Parathyroid adenoma (tissue), 2 donors: ENCODE results near the gene NPC1L1.
A peak's percentile ranks its signal among the peaks of the same experiment; 100 is the strongest.

Experiments
- H2AFZ ChIP-seq: fragments of 300-600 bp; sonication (generic); one replicate; pipeline ENCODE4 v1.7.0; 2017; ENCODE audit warnings: antibody characterized with exemption, mild to moderate bottlenecking
- H3K27ac ChIP-seq: fragments of 300-600 bp; sonication (generic); one replicate; pipeline ENCODE4 v1.7.0; 2017
- H3K27me3 ChIP-seq: fragments of 300-600 bp; sonication (generic); one replicate; pipeline ENCODE4 v1.7.0; 2017; ENCODE audit warnings: low read length; ENCODE audit not compliant: control insufficient read depth, insufficient read depth
- H3K36me3 ChIP-seq: fragments of 300-600 bp; sonication (generic); one replicate; pipeline ENCODE4 v1.7.0; 2017; ENCODE audit warnings: low read length; ENCODE audit not compliant: control insufficient read depth, insufficient read depth
- H3K4me1 ChIP-seq: fragments of 300-600 bp; sonication (generic); one replicate; pipeline ENCODE4 v1.7.0; 2017; ENCODE audit warnings: control low read depth
- H3K4me2 ChIP-seq: fragments of 300-600 bp; sonication (generic); one replicate; pipeline ENCODE4 v1.7.0; 2017; ENCODE audit warnings: low read length
- H3K4me3 ChIP-seq: fragments of 300-600 bp; sonication (generic); one replicate; pipeline ENCODE4 v1.7.0; 2017; ENCODE audit warnings: low read depth, low read length
- H3K79me2 ChIP-seq: fragments of 300-600 bp; sonication (generic); one replicate; pipeline ENCODE4 v1.7.0; 2017; ENCODE audit warnings: control low read depth
- H3K9ac ChIP-seq: fragments of 300-600 bp; sonication (generic); one replicate; pipeline ENCODE4 v1.7.0; 2017; ENCODE audit warnings: mild to moderate bottlenecking
- H3K9me3 ChIP-seq: fragments of 300-600 bp; sonication (generic); one replicate; pipeline ENCODE4 v1.7.0; 2017; ENCODE audit warnings: low read length; ENCODE audit not compliant: control insufficient read depth
- TF ChIP-seq, protein P1 (sequence below): fragments of 300-600 bp; sonication (generic); IDR thresholded peaks from one replicate; pipeline ENCODE4 v1.7.0; 2017; ENCODE audit warnings: antibody characterized with exemption, mild to moderate bottlenecking
- donor health status: primary hyperparathyroidism.

The NPC1L1 gene

DNA sequence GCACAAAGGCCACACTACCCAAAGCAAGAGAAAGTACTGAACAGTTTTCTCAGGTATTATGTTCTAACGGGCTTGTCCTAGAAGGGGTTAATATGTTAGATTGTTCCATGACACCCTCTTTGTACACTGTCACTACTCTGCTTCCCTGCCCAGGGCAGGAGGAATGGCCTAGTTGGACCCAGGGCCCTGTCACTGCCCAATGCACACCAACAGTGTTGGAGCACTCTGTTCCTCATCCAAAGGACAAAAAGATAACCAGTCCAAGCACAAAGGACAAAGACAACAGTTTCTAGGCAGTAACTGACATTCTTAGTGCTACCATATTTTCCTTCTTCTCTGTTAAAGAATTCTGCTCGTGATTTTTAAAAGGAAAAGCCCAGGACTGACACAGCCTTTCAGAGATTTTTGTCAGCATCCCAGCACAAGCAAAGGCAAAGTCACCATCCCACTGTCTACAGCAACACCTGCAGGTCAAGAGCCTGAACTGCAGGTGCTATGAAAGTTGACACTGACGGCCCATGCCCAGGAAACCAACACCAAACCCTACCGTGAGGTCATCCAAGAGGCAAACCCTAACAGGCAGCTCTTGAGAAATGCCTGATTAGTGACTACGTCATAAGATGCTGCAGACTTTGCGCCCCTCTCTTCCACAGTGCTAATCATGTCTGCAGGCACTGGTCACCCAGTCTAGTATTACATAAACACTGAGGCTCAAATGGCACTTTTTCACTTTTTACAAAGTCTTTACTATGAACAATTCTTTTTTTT, 63.9 kb downstream of the NPC1L1 start:
- H3K9ac ChIP-seq = no peak overlapping the region
- no peak overlapping the region for H2AFZ ChIP-seq
- peaks cover 5% of the 10 kb centered on the region for H3K4me1 ChIP-seq
- no peaks in the 10 kb centered on the region for H3K27me3 ChIP-seq
- no peak overlapping the region for H3K27ac ChIP-seq
- no peaks in the 10 kb centered on the region for H3K36me3 ChIP-seq
- no peak overlapping the region for H3K4me3 ChIP-seq
- peaks cover 61% of the 10 kb centered on the region for H3K79me2 ChIP-seq
- H3K9me3 ChIP-seq = no peaks in the 10 kb centered on the region
- no peak overlapping the region for H3K4me2 ChIP-seq
- TF ChIP-seq, protein P1, sequence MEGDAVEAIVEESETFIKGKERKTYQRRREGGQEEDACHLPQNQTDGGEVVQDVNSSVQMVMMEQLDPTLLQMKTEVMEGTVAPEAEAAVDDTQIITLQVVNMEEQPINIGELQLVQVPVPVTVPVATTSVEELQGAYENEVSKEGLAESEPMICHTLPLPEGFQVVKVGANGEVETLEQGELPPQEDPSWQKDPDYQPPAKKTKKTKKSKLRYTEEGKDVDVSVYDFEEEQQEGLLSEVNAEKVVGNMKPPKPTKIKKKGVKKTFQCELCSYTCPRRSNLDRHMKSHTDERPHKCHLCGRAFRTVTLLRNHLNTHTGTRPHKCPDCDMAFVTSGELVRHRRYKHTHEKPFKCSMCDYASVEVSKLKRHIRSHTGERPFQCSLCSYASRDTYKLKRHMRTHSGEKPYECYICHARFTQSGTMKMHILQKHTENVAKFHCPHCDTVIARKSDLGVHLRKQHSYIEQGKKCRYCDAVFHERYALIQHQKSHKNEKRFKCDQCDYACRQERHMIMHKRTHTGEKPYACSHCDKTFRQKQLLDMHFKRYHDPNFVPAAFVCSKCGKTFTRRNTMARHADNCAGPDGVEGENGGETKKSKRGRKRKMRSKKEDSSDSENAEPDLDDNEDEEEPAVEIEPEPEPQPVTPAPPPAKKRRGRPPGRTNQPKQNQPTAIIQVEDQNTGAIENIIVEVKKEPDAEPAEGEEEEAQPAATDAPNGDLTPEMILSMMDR = peak; percentile 97

GRCh38 chr7:44476313-44476712, 64.8 kb downstream of the NPC1L1 start:
- H3K4me2 ChIP-seq = no peak overlapping the region
- TF ChIP-seq, protein P1 = no peak
- H3K36me3 ChIP-seq = no peaks in the 10 kb centered on the region
- H3K4me3 ChIP-seq = no peak overlapping the region
- H2AFZ ChIP-seq = no peak overlapping the region
- H3K79me2 ChIP-seq = peaks cover 62% of the 10 kb centered on the region
- H3K27ac ChIP-seq = no peak overlapping the region
- no peaks in the 10 kb centered on the region for H3K9me3 ChIP-seq
- H3K4me1 ChIP-seq = peaks cover 5% of the 10 kb centered on the region
- H3K27me3 ChIP-seq = no peaks in the 10 kb centered on the region
- no peak overlapping the region for H3K9ac ChIP-seq

- Histone ChIP-seq H2AFZ (no peak overlapping the region), H3K4me3 (no peak overlapping the region), H3K27me3 (no peaks in the 10 kb centered on the region), H3K4me1 (peaks cover 17% of the 10 kb centered on the region), H3K27ac (no peak overlapping the region), H3K9ac (no peak overlapping the region), H3K79me2 (peaks cover 61% of the 10 kb centered on the region), H3K9me3 (no peaks in the 10 kb centered on the region), H3K36me3 (no peaks in the 10 kb centered on the region), H3K4me2 (no peak overlapping the region)
- TF ChIP-seq, protein P1 = no peak
Measured at GRCh38 chr7:44473295-44473694, 67.8 kb downstream of the NPC1L1 start.

- H3K4me3 ChIP-seq = no peak overlapping the region
- H3K4me2 ChIP-seq = no peak overlapping the region
- no peak overlapping the region for H3K9ac ChIP-seq
- no peak overlapping the region for H2AFZ ChIP-seq
- H3K9me3 ChIP-seq = no peaks in the 10 kb centered on the region
- H3K4me1 ChIP-seq = peaks cover 17% of the 10 kb centered on the region
- no peak overlapping the region for H3K27ac ChIP-seq
- peaks cover 60% of the 10 kb centered on the region for H3K79me2 ChIP-seq
- no peaks in the 10 kb centered on the region for H3K27me3 ChIP-seq
- H3K36me3 ChIP-seq = no peaks in the 10 kb centered on the region
- TF ChIP-seq, protein P1 = no peak
Measured at GRCh38 chr7:44472843-44473242, 68.3 kb downstream of the NPC1L1 start.

- Histone ChIP-seq H3K9me3 (no peaks in the 10 kb centered on the region), H3K4me2 (no peak overlapping the region), H2AFZ (no peak overlapping the region), H3K27me3 (no peaks in the 10 kb centered on the region), H3K36me3 (no peaks in the 10 kb centered on the region), H3K79me2 (peaks cover 62% of the 10 kb centered on the region), H3K27ac (no peak overlapping the region), H3K9ac (no peak overlapping the region), H3K4me1 (peaks cover 12% of the 10 kb centered on the region), H3K4me3 (no peak overlapping the region)
- TF ChIP-seq, protein P1 = no peak
Measured at GRCh38 chr7:44471850-44472249, 69.3 kb downstream of the NPC1L1 start.
